Measurements from ENCODE around the gene SLC5A10. TPM values are rescaled to one million over a fixed set of nuclear protein-coding genes. Genes with fewer than 3 reads are reported as not detected.

The SLC5A10 gene
- total and polyA plus RNA-seq, 2 experiments from 2014 or later = 0.10 TPM; not detected in 1

- H3K9me3 Mint-ChIP-seq = peaks cover 15% of the 10 kb centered on the region; the same call in 2 of the 3 replicates
- Histone ChIP-seq H3K27me3 (ENCODE audit: insufficient read depth) (no peaks in the 10 kb centered on the region), H2AFZ (no peak overlapping the region), H3K36me3 (ENCODE audit: insufficient read depth) (no peaks in the 10 kb centered on the region), H4K20me1 (replicated peaks; ENCODE audit: insufficient read depth) (peaks cover 29% of the 10 kb centered on the region; the same call in 1 of the 2 replicates), H3K4me3 (no peak overlapping the region), H3K79me2 (replicated peaks; ENCODE audit: insufficient read depth) (peaks cover 70% of the 10 kb centered on the region), H3K27ac (ENCODE audit: low read depth) (0 out of 2 replicates have a peak overlapping the region, but pooled peaks have one; percentile 33), H3K4me1 (ENCODE audit: insufficient read depth) (no peaks in the 10 kb centered on the region), H3K4me2 (no peak overlapping the region), H3K9me2 (ENCODE audit: insufficient read depth) (no peaks in the 10 kb centered on the region), H3F3A (replicated peaks; ENCODE audit: low read depth) (no peaks in the 10 kb centered on the region)
- peaks cover 28% of the 10 kb centered on the region for H3K36me3 Mint-ChIP-seq (ENCODE audit: low read depth)
- ATAC-seq (peak; percentile 18), DNase-seq (ENCODE audit: low spot score) (no peak)
- TF ChIP-seq ZNF462 (CRISPR knock-in tag; IDR thresholded peaks at IDR 0.05) (no peak), ZNF331 (CRISPR knock-in tag; IDR thresholded peaks at IDR 0.05; ENCODE audit: low read depth) (no peak), CREB1 (CRISPR knock-in tag; IDR thresholded peaks at IDR 0.05; ENCODE audit: low read depth) (no peak), POLR2AphosphoS5 (IDR thresholded peaks at IDR 0.05; ENCODE audit: low read depth) (no peak), CTCF (conservative IDR thresholded peaks at IDR 0.05; ENCODE audit: low read depth in 2 of 2) (no peak), ZNF114 (CRISPR knock-in tag; IDR thresholded peaks at IDR 0.05) (no peak), NANOG (IDR thresholded peaks at IDR 0.05; ENCODE audit: borderline replicate concordance) (no peak), EZH2 (IDR thresholded peaks at IDR 0.05; ENCODE audit: low read depth, unreplicated experiment) (no peak), STAT1 (IDR thresholded peaks at IDR 0.05; ENCODE audit: unreplicated experiment) (no peak), JUNB (IDR thresholded peaks at IDR 0.05; ENCODE audit: unreplicated experiment) (no peak), EZH2phosphoT487 (IDR thresholded peaks at IDR 0.05; ENCODE audit: unreplicated experiment) (no peak), REST (IDR thresholded peaks at IDR 0.05; ENCODE audit: unreplicated experiment) (no peak)
- TF ChIP-seq, protein P1, sequence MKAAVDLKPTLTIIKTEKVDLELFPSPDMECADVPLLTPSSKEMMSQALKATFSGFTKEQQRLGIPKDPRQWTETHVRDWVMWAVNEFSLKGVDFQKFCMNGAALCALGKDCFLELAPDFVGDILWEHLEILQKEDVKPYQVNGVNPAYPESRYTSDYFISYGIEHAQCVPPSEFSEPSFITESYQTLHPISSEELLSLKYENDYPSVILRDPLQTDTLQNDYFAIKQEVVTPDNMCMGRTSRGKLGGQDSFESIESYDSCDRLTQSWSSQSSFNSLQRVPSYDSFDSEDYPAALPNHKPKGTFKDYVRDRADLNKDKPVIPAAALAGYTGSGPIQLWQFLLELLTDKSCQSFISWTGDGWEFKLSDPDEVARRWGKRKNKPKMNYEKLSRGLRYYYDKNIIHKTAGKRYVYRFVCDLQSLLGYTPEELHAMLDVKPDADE (IDR thresholded peaks at IDR 0.05) = no peak
- peaks cover 10% of the 10 kb centered on the region; the same call in 2 of the 3 replicates for H3K4me1 Mint-ChIP-seq
- peak overlapping the region; percentile 21; the same call in 1 of the 2 replicates for H3K27ac Mint-ChIP-seq
- peaks cover 3% of the 10 kb centered on the region for H3K27me3 Mint-ChIP-seq (ENCODE audit: insufficient read depth, low read depth, poor library complexity)
- no peak overlapping the region for H3K4me3 Mint-ChIP-seq
These were observed 42.1 kb downstream of the SLC5A10 start for GRCh38 chr17:18993905-18994526.

Measured in GM23338 (cell line).